ENCODE data around the gene TBX19.

- TF ChIP-seq CTCF (IDR thresholded peaks at IDR 0.05) = no peak
- TF ChIP-seq POLR2A (IDR thresholded peaks at IDR 0.05) = no peak
Measured at GRCh38 chr1:168345939-168346338, 65.3 kb downstream of the TBX19 start.

Data from thyroid gland (tissue), 4 donors.